Adrenal gland (tissue), 5 donors: Measurements from ENCODE around the gene ATP5MC3.

Experiments used
- POLR2A ChIP-seq, 2 donors: fragments of 450-650 bp; IDR thresholded peaks; one replicate each; pipeline ENCODE4 v1.6.1; 2017; ENCODE audit warnings: antibody characterized with exemption in 2 of 2, mild to moderate bottlenecking in 2 of 2, moderate library complexity in 1 of 2
- TF ChIP-seq, protein P1 (sequence below), 6 experiments: fragments of 450-650 bp in 4 of 6; fragments of 200-600 bp in 2 of 6; sonication (generic) in 1 of 6; IDR thresholded peaks; 1 replicate in 5 of 6; 2 replicates in 1 of 6; pipeline versions ENCODE4 v1.5.1 to v1.8.0; 2016 to 2021; ENCODE audit warnings: antibody characterized with exemption in 6 of 6, mild to moderate bottlenecking in 2 of 6, moderate library complexity in 1 of 6
- donor health status: DM: no; HTN: no; CAD: no.

DNA sequence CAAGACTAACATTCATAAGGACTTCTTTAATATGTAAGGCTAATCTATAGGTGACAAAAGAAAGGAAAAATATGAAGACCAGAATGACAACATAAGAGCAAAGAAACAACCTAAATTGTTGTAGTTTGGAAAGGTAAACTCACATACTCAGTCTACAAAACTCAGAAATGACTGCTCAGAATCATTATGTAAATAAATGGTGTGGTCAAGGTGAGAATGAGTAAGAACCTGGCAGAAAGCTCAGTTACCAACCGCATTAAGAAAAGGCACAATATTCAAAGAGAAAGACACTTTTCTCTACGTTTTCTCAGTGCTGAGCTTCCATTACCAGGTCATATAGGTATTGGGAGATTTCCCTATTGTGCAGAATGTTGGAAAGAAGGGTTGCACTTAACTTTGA is 29.3 kb downstream of the ATP5MC3 start:
- TF ChIP-seq POLR2A (IDR thresholded peaks at IDR 0.05): no peak
- TF ChIP-seq, protein P1, sequence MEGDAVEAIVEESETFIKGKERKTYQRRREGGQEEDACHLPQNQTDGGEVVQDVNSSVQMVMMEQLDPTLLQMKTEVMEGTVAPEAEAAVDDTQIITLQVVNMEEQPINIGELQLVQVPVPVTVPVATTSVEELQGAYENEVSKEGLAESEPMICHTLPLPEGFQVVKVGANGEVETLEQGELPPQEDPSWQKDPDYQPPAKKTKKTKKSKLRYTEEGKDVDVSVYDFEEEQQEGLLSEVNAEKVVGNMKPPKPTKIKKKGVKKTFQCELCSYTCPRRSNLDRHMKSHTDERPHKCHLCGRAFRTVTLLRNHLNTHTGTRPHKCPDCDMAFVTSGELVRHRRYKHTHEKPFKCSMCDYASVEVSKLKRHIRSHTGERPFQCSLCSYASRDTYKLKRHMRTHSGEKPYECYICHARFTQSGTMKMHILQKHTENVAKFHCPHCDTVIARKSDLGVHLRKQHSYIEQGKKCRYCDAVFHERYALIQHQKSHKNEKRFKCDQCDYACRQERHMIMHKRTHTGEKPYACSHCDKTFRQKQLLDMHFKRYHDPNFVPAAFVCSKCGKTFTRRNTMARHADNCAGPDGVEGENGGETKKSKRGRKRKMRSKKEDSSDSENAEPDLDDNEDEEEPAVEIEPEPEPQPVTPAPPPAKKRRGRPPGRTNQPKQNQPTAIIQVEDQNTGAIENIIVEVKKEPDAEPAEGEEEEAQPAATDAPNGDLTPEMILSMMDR (IDR thresholded peaks at IDR 0.05): no peak
